ENCODE data around the gene PBLD.

GRCh38 chr10:68276224-68276623, 56.5 kb downstream of the PBLD start:
- TF ChIP-seq POLR2A (IDR thresholded peaks at IDR 0.05) = no peak
- no peak for TF ChIP-seq CTCF (IDR thresholded peaks at IDR 0.05)

Measured in body of pancreas (tissue), 4 donors.